Fibroblast of lung (primary cell): Measurements from ENCODE around the gene SLC6A19. TPM values are rescaled to one million over a fixed set of nuclear protein-coding genes. Genes with fewer than 3 reads are reported as not detected.

Source experiments
- DNase-seq, 2 donors: peaks; one replicate each; pipeline versions ENCODE4 v3.0.0 to v3.0.0-alpha.2; 2010; ENCODE audit warnings: low read depth in 2 of 2
- H2AFZ ChIP-seq: 2 replicates; pipeline ENCODE4 v1.5.1; 2012; ENCODE audit warnings: low read length, control low read depth, inconsistent platforms
- H3K27ac ChIP-seq: 2 replicates; pipeline ENCODE4 v1.5.1; 2011; ENCODE audit warnings: low read length, control low read depth; ENCODE audit not compliant: insufficient read depth
- H3K27me3 ChIP-seq: 2 replicates; pipeline ENCODE4 v1.5.1; 2011; ENCODE audit warnings: mild to moderate bottlenecking, low read length; ENCODE audit not compliant: control insufficient read depth, insufficient read depth
- H3K36me3 ChIP-seq: 2 replicates; pipeline ENCODE4 v1.5.1; 2011; ENCODE audit warnings: low read length; ENCODE audit not compliant: control insufficient read depth, insufficient read depth
- H3K4me1 ChIP-seq: 2 replicates; pipeline ENCODE4 v1.5.1; 2011; ENCODE audit warnings: low read length; ENCODE audit not compliant: control insufficient read depth, insufficient read depth; ENCODE audit errors: extremely low read depth
- H3K4me2 ChIP-seq: 2 replicates; pipeline ENCODE4 v1.5.1; 2011; ENCODE audit warnings: low read length, control low read depth; ENCODE audit not compliant: insufficient read depth; ENCODE audit errors: extremely low read depth
- H3K4me3 ChIP-seq, 4 experiments: fragments of 200-600 bp in 1 of 4; sonication (generic) in 1 of 4; replicated peaks in 1 of 4; 2 replicates each; pipeline ENCODE4 v1.5.1; 2011 to 2016; ENCODE audit warnings: low read length in 4 of 4, low read depth in 3 of 4, mild to moderate bottlenecking in 3 of 4, control low read depth in 2 of 4, inconsistent platforms in 1 of 4, mixed read lengths in 1 of 4; ENCODE audit not compliant: insufficient read depth in 1 of 4; ENCODE audit errors: control extremely low read depth in 1 of 4
- H3K79me2 ChIP-seq: 2 replicates; pipeline ENCODE4 v1.5.1; 2012; ENCODE audit warnings: mild to moderate bottlenecking, low read length, inconsistent platforms; ENCODE audit not compliant: control insufficient read depth, insufficient read depth
- H3K9ac ChIP-seq: 2 replicates; pipeline ENCODE4 v1.5.1; 2011; ENCODE audit warnings: mild to moderate bottlenecking, low read length, control low read depth; ENCODE audit not compliant: insufficient read depth
- H3K9me3 ChIP-seq: 2 replicates; pipeline ENCODE4 v1.5.1; 2012; ENCODE audit warnings: low read depth, low read length; ENCODE audit not compliant: control insufficient read depth, insufficient read depth
- H4K20me1 ChIP-seq: 2 replicates; pipeline ENCODE4 v1.5.1; 2011; ENCODE audit warnings: low read length; ENCODE audit not compliant: control insufficient read depth, insufficient read depth; ENCODE audit errors: extremely low read depth
- EZH2 ChIP-seq: IDR thresholded peaks from 2 replicates; pipeline ENCODE4 v1.5.1; 2012; ENCODE audit warnings: low read length, control low read depth, mild to moderate bottlenecking; ENCODE audit errors: missing control alignments
- polyA plus RNA-seq, 2 donors: library from polyadenylated mRNA; depleted of rRNA in 1 of 2; stranded (reverse) in 1 of 2; unstranded in 1 of 2; fragments of >200 nt; gene quantifications; 2 replicates each; pipeline ENCODE4 v1.2.1, GENCODE V29; 2011 to 2012; ENCODE audit warnings: missing spikeins in 1 of 2
- total RNA-seq: library from RNA; depleted of rRNA; stranded (reverse); fragments of >200 nt; gene quantifications from 2 replicates; pipeline ENCODE4 v1.2.1, GENCODE V29; 2014
- TF ChIP-seq, protein P1 (sequence below), 2 donors: IDR thresholded peaks in 1 of 2; conservative IDR thresholded peaks in 1 of 2; 1 replicate in 1 of 2; 2 replicates in 1 of 2; pipeline ENCODE4 v1.5.1; 2011 to 2012; ENCODE audit warnings: low read length in 2 of 2, control low read depth in 1 of 2, inconsistent platforms in 1 of 2, low read depth in 1 of 2, mild to moderate bottlenecking in 1 of 2

Gene SLC6A19
- total and polyA plus RNA-seq, 2 donors (not counting 1 experiment from before 2014, with no cell fraction given): not detected

DNA sequence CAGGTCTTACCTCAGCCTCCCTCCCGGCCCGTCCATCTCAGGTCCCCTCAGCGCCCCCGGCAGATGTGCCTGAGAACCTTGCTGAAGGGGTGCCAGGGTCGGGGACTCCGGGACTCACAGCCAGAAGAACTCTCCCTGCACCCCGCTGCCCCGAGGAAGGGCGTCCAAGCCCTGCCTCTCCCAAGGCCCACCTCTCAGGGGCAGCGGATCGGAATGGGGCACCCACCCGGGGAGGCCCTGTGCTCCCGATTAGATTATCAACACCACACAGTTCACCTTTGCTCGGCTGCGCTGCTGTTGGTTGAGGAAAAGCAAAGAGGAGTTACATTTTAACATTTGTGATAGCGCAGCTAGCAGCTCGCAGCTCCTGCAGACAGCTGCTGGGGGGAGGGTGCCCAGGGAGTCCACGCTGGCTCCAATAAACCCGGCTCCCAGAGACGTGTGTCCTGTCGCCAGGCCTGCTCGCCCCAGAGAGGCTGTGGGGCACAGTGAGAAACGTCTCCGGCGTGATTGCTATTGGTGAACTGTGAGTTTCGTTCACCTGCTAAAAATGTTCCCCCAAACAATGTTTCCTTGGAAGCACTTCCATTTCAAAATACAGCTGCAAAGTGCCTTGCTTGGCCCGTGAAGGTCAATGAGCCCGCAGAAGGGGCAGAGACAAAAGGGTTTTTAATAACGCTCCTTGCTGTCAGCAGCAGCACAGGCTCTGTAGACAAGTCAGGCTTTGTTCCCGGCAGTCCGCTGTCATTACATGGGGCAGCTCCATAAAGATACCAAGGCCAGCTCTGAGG is 18.6 kb upstream of the SLC6A19 start:
- no peaks in the 10 kb centered on the region for H3K27me3 ChIP-seq
- H3K36me3 ChIP-seq: no peaks in the 10 kb centered on the region
- H2AFZ ChIP-seq: no peak overlapping the region
- no peaks in the 10 kb centered on the region for H4K20me1 ChIP-seq
- no peak for DNase-seq
- H3K79me2 ChIP-seq: no peaks in the 10 kb centered on the region
- no peaks in the 10 kb centered on the region for H3K9me3 ChIP-seq
- no peak overlapping the region for H3K27ac ChIP-seq
- TF ChIP-seq EZH2: no peak
- TF ChIP-seq, protein P1, sequence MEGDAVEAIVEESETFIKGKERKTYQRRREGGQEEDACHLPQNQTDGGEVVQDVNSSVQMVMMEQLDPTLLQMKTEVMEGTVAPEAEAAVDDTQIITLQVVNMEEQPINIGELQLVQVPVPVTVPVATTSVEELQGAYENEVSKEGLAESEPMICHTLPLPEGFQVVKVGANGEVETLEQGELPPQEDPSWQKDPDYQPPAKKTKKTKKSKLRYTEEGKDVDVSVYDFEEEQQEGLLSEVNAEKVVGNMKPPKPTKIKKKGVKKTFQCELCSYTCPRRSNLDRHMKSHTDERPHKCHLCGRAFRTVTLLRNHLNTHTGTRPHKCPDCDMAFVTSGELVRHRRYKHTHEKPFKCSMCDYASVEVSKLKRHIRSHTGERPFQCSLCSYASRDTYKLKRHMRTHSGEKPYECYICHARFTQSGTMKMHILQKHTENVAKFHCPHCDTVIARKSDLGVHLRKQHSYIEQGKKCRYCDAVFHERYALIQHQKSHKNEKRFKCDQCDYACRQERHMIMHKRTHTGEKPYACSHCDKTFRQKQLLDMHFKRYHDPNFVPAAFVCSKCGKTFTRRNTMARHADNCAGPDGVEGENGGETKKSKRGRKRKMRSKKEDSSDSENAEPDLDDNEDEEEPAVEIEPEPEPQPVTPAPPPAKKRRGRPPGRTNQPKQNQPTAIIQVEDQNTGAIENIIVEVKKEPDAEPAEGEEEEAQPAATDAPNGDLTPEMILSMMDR (conservative IDR thresholded peaks at IDR 0.05 in 1 of 2, IDR thresholded peaks at IDR 0.05 in 1 of 2; ENCODE audit: low read depth in 1 of 2, low read length in 2 of 2): no peak
- H3K9ac ChIP-seq: no peak overlapping the region
- no peak overlapping the region for H3K4me3 ChIP-seq
- H3K4me1 ChIP-seq: no peaks in the 10 kb centered on the region
- no peak overlapping the region for H3K4me2 ChIP-seq

DNA sequence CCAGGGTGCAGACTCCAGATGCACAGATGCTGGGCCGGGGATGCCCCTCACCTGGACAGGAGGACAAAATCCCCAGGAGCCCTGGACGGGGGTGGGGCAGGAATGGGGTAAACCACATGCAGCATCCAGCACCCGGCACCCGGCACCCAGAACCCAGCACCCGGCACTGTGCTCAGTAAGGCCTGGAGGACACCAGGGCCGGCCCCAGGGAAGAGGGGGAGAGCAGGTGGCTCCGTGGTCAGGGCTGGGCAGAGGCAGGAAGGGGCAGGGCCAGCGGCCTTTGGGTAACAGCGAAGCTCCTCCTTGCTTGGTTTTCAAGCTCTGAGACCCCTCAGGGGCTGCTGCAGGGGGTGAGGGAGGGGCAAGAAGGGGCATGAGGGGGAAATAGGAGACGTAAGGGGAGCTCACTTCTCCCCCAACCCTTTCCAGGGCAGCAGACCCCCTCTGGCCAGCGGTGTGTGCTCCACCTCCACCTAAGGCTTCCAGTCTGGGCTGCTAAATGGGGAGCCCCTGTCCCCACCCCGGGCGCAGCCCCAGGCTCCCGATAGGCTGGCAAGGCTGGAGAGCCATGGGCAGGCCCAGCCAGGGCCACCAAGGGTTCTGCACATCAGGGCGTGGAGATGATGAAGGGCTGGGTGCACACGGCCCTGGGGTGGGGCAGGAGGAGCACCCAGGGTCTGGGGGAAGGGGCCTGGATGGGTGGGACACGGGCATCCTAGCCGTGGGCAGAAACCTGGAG is 17.8 kb upstream of the SLC6A19 start:
- H3K9ac ChIP-seq: no peak overlapping the region
- no peaks in the 10 kb centered on the region for H4K20me1 ChIP-seq
- no peaks in the 10 kb centered on the region for H3K9me3 ChIP-seq
- no peak overlapping the region for H3K4me2 ChIP-seq
- no peaks in the 10 kb centered on the region for H3K36me3 ChIP-seq
- no peaks in the 10 kb centered on the region for H3K4me1 ChIP-seq
- H3K27ac ChIP-seq: no peak overlapping the region
- no peak overlapping the region for H2AFZ ChIP-seq
- no peaks in the 10 kb centered on the region for H3K79me2 ChIP-seq
- TF ChIP-seq EZH2: no peak
- TF ChIP-seq, protein P1 (conservative IDR thresholded peaks at IDR 0.05 in 1 of 2, IDR thresholded peaks at IDR 0.05 in 1 of 2; ENCODE audit: low read depth in 1 of 2, low read length in 2 of 2): no peak
- no peaks in the 10 kb centered on the region for H3K27me3 ChIP-seq
- DNase-seq: no peak
- no peak overlapping the region for H3K4me3 ChIP-seq

DNA sequence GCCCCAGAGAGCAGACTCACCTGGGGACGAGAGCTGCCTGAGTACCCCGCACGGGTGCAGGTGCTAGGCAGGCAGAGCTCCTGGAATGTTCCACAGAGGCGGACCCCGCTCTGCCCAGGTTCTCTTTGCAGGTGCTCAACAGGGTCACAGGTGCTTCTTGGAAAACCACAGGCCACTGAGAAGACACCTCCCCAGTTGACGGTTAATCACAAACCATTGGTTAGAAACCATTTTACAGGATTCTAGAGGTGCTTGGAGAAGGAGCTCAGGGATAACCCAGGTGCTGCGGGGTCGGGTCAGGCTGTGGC is 17.3 kb upstream of the SLC6A19 start:
- TF ChIP-seq EZH2: no peak
- TF ChIP-seq, protein P1 (conservative IDR thresholded peaks at IDR 0.05 in 1 of 2, IDR thresholded peaks at IDR 0.05 in 1 of 2; ENCODE audit: low read depth in 1 of 2, low read length in 2 of 2): no peak

More for the DNA sequence above, 17.3 kb upstream of the SLC6A19 start:
- H3K27ac ChIP-seq: no peak overlapping the region
- no peak overlapping the region for H2AFZ ChIP-seq
- H3K27me3 ChIP-seq: no peaks in the 10 kb centered on the region
- H3K4me1 ChIP-seq: no peaks in the 10 kb centered on the region
- no peaks in the 10 kb centered on the region for H4K20me1 ChIP-seq
- no peak overlapping the region for H3K4me2 ChIP-seq
- H3K36me3 ChIP-seq: no peaks in the 10 kb centered on the region
- H3K9ac ChIP-seq: no peak overlapping the region
- H3K79me2 ChIP-seq: no peaks in the 10 kb centered on the region
- DNase-seq: no peak
- no peaks in the 10 kb centered on the region for H3K9me3 ChIP-seq
- H3K4me3 ChIP-seq: no peak overlapping the region
